ENCODE data around the gene MSRB3. TPM values are rescaled to one million over a fixed set of nuclear protein-coding genes. Genes with fewer than 3 reads are reported as not detected.

Gene MSRB3
- total RNA-seq, 1 experiment from 2014 or later: 1.1 TPM

GRCh38 chr12:65331456-65331855 is 53.0 kb downstream of the MSRB3 start:
- Histone ChIP-seq H3K79me1 (ENCODE audit: insufficient read depth, low read depth, low read length, poor library complexity, severe bottlenecking) (no peaks in the 10 kb centered on the region), H3K23ac (ENCODE audit: insufficient read length, low read depth, low read length) (no peak overlapping the region), H3K14ac (ENCODE audit: insufficient read depth, low read length) (no peak overlapping the region), H3K4me1 (ENCODE audit: insufficient read depth, low read length) (no peaks in the 10 kb centered on the region), H3K4ac (ENCODE audit: low read depth, low read length) (no peak overlapping the region), H3K27ac (ENCODE audit: insufficient read length, low read depth, low read length) (no peak overlapping the region), H2AK5ac (ENCODE audit: insufficient read length, low read length) (no peak overlapping the region), H2BK15ac (ENCODE audit: low read depth, low read length) (no peak overlapping the region), H4K20me1 (ENCODE audit: control insufficient read depth, insufficient read depth, insufficient read length) (no peaks in the 10 kb centered on the region), H3K9me3 (ENCODE audit: control insufficient read depth, low read depth, low read length) (no peaks in the 10 kb centered on the region), H4K8ac (replicated peaks; ENCODE audit: insufficient read length, low read depth, low read length) (no peak overlapping the region), H3K9ac (ENCODE audit: extremely low read depth, insufficient read length, low read length) (no peak overlapping the region), H2BK120ac (ENCODE audit: low read depth, low read length, poor library complexity, severe bottlenecking) (no peak overlapping the region), H3K23me2 (ENCODE audit: insufficient read length, low read depth, low read length, poor library complexity, severe bottlenecking) (no peaks in the 10 kb centered on the region), H4K91ac (ENCODE audit: insufficient read length, low read depth, low read length) (no peak overlapping the region), H3K56ac (ENCODE audit: insufficient read length, low read depth, low read length) (no peak overlapping the region), H3K4me2 (ENCODE audit: insufficient read depth, insufficient read length, low read length) (no peak overlapping the region), H3T11ph (ENCODE audit: low read length) (no peak overlapping the region), H2AFZ (ENCODE audit: low read length) (no peak overlapping the region), H3K27me3 (ENCODE audit: insufficient read depth, low read length) (no peaks in the 10 kb centered on the region), H2BK12ac (ENCODE audit: insufficient read length, low read depth, low read length) (no peak overlapping the region), H2BK5ac (ENCODE audit: insufficient read length, low read length) (no peak overlapping the region), H3K79me2 (ENCODE audit: insufficient read depth, low read length) (no peaks in the 10 kb centered on the region), H2BK20ac (ENCODE audit: low read depth, low read length, poor library complexity, severe bottlenecking) (no peak overlapping the region), H4K5ac (ENCODE audit: insufficient read length, low read depth, low read length) (no peak overlapping the region), H3K18ac (ENCODE audit: insufficient read length, low read depth, low read length) (no peak overlapping the region)
- WGBS (ENCODE audit: extremely low coverage, insufficient read length, low lambda C conversion rate): no CpG with 5 or more reads among the region's 8 CpGs
- H3K27ac Mint-ChIP-seq: peak overlapping the region in 1 of 3 experiments; percentile 47; a peak in 1 of 7 replicates
- TF ChIP-seq, protein P1, sequence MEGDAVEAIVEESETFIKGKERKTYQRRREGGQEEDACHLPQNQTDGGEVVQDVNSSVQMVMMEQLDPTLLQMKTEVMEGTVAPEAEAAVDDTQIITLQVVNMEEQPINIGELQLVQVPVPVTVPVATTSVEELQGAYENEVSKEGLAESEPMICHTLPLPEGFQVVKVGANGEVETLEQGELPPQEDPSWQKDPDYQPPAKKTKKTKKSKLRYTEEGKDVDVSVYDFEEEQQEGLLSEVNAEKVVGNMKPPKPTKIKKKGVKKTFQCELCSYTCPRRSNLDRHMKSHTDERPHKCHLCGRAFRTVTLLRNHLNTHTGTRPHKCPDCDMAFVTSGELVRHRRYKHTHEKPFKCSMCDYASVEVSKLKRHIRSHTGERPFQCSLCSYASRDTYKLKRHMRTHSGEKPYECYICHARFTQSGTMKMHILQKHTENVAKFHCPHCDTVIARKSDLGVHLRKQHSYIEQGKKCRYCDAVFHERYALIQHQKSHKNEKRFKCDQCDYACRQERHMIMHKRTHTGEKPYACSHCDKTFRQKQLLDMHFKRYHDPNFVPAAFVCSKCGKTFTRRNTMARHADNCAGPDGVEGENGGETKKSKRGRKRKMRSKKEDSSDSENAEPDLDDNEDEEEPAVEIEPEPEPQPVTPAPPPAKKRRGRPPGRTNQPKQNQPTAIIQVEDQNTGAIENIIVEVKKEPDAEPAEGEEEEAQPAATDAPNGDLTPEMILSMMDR (conservative IDR thresholded peaks at IDR 0.05): no peak
- H3K4me1 Mint-ChIP-seq: peaks cover 0 to 7% of the 10 kb centered on the region in 2 experiments; a peak in 1 of 4 replicates
- peaks cover 0 to 3% of the 10 kb centered on the region in 2 experiments; a peak in 1 of 5 replicates for H3K9me3 Mint-ChIP-seq
- H3K36me3 Mint-ChIP-seq (ENCODE audit: insufficient read depth in 1 of 3, low read depth in 3 of 3): no peaks in the 10 kb centered on the region
- H3K27me3 Mint-ChIP-seq (ENCODE audit: low read depth): no peaks in the 10 kb centered on the region
- no peak for DNase-seq
- H3K4me3 Mint-ChIP-seq: no peak overlapping the region
